SU-DHL-6 (cell line): ENCODE data around the gene ANP32B.

Source experiments
- CTCF ChIP-seq: fragments of 200-600 bp; sonication (generic); IDR thresholded peaks from one replicate; pipeline ENCODE4 v1.5.1; 2017; ENCODE audit warnings: antibody characterized with exemption, mild to moderate bottlenecking, low read length, moderate library complexity; ENCODE audit not compliant: insufficient read depth, poor library complexity, severe bottlenecking
- EZH2phosphoT487 ChIP-seq: fragments of 200-600 bp; sonication (generic), shearing (Covaris generic); conservative IDR thresholded peaks from 2 replicates; pipeline ENCODE4 v1.6.1; 2018; ENCODE audit warnings: mild to moderate bottlenecking, antibody characterized with exemption, low read length, moderate library complexity, mixed read lengths

- TF ChIP-seq CTCF (no peak), EZH2phosphoT487 (no peak)
These were observed 2.7 kb upstream of the ANP32B start for GRCh38 chr9:97980479-97980803.
